GM12801 (cell line): ENCODE results near the gene F10.

Experiments
- TF ChIP-seq, protein P1 (sequence below): IDR thresholded peaks from one replicate; pipeline ENCODE4 v1.5.1; 2011; ENCODE audit warnings: control low read depth; ENCODE audit not compliant: insufficient read length; ENCODE audit errors: extremely low read depth

F10 gene

DNA sequence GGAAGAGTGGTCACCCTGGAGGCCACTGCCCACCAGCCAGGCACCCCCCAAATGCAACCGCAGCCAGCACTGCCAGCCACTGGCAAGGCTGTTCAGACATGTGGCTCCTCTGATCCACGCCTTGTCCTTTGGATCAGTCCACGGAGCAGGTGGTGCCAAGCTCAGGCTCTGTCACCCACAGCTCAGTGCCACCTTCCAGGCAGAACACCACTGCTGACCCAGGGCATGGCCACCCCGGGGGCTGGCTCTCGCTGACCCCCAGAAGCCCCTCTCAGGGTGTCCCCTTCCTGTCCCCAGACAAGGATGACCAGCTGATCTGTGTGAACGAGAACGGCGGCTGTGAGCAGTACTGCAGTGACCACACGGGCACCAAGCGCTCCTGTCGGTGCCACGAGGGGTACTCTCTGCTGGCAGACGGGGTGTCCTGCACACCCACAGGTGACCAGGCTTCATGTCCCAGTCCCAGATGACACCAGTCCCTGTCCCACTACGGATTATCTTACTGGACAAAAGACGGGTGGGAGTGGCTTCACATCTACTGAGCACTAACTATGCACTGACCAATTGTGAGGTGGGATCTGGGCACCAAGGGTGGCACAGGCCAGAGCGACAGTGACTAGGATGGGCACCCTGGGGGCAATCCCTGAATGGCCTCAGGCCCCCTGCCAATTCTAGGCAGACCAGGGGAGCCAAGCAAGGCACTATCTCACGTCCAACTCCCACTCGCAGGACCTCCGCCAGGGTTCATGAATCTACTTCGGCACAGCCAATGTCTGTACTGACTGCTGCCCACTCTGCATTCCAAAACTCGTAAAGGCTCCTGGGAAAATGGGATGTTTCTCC lies 7.0 kb upstream of the F10 start:
- TF ChIP-seq, protein P1, sequence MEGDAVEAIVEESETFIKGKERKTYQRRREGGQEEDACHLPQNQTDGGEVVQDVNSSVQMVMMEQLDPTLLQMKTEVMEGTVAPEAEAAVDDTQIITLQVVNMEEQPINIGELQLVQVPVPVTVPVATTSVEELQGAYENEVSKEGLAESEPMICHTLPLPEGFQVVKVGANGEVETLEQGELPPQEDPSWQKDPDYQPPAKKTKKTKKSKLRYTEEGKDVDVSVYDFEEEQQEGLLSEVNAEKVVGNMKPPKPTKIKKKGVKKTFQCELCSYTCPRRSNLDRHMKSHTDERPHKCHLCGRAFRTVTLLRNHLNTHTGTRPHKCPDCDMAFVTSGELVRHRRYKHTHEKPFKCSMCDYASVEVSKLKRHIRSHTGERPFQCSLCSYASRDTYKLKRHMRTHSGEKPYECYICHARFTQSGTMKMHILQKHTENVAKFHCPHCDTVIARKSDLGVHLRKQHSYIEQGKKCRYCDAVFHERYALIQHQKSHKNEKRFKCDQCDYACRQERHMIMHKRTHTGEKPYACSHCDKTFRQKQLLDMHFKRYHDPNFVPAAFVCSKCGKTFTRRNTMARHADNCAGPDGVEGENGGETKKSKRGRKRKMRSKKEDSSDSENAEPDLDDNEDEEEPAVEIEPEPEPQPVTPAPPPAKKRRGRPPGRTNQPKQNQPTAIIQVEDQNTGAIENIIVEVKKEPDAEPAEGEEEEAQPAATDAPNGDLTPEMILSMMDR: no peak

DNA sequence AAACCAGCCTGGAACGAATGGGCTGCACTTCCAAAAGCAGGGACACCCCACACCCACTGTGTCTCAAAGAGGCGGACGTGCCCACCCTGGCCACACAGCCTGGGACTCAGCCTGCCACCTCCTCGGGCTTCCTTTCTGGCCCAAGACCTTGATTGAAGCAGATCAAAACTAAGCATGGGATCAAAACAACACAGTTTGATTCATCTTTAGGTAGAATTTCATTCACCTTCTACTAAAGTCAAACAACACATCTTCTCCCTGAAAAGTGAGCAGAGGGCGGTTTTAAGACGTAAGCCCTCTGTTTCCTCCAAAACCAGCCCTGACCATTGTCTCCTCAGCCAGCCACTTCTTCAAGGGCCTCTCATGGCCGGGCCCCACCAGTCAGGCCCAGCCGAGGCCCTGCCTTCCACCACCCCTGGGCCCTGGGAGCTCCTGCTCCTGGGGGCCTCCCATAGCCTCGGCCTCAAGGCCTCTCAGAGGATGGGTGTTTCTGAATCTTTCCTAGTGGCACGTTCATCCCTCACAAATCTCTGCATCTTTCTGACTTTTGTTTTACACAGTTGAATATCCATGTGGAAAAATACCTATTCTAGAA lies 6.3 kb upstream of the F10 start:
- TF ChIP-seq, protein P1: no peak

DNA sequence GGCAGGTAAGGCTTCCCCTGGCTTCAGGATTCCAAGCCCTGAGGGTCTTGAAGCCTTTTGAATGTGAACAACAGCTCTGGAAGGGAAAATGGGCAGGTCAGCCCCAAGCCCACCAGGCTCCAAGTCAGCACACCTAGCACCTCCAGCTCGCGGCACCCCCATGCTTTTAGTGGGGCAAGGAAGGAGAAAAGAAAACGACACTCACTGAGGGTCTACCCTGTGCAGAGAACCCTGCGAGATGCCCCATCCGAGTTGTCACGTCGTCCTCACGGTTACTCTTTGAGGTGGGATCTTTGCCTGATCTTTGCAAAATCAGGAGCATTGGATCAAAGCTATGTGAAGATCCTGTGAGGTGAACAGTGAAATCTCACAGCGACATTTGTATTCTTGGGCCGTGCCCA lies 5.7 kb upstream of the F10 start:
- TF ChIP-seq, protein P1: no peak

DNA sequence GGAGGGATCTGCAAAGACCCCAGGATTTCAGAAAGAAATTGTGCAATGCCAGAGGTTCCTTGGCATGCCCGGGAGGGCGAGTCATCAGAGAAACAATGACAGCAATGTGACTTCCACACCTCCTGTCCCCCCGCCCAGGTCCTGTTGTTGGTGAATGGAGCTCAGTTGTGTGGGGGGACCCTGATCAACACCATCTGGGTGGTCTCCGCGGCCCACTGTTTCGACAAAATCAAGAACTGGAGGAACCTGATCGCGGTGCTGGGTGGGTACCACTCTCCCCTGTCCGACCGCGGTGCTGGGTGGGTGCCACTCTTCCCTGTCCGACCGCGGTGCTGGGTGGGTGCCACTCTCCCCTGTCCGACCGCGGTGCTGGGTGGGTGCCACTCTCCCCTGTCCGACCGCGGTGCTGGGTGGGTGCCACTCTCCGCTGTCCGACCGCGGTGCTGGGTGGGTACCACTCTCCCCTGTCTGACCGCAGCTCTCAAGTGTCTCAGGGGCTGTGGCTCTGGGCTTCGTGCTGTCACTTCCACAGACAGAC lies 5.2 kb upstream of the F10 start:
- TF ChIP-seq, protein P1: no peak

DNA sequence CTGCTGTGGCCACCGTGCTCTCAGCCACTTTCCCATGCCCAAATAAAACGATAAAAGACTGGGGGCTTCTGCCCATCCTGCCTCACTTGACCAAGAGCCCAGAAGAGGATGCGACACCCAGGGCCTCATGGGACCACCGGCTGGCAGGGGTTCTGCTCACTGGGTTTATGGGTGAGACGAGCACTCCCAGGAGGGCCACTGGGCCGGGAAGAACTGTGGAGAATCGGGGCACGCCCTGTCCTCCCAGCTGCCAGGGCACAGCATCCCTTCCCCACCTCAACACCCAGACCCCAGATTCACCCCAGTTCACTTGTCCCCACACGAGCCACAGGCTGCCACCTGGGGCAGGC lies 4.7 kb upstream of the F10 start:
- TF ChIP-seq, protein P1: no peak

DNA sequence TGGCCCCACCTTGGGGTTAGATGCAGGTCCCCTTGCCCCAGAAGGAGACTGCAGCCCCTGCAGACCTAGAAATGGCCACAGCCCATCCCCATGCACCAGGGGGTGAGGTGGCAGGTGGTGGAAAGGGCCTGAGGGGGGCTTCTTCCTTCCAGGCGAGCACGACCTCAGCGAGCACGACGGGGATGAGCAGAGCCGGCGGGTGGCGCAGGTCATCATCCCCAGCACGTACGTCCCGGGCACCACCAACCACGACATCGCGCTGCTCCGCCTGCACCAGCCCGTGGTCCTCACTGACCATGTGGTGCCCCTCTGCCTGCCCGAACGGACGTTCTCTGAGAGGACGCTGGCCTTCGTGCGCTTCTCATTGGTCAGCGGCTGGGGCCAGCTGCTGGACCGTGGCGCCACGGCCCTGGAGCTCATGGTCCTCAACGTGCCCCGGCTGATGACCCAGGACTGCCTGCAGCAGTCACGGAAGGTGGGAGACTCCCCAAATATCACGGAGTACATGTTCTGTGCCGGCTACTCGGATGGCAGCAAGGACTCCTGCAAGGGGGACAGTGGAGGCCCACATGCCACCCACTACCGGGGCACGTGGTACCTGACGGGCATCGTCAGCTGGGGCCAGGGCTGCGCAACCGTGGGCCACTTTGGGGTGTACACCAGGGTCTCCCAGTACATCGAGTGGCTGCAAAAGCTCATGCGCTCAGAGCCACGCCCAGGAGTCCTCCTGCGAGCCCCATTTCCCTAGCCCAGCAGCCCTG lies 4.2 kb upstream of the F10 start:
- TF ChIP-seq, protein P1: no peak

DNA sequence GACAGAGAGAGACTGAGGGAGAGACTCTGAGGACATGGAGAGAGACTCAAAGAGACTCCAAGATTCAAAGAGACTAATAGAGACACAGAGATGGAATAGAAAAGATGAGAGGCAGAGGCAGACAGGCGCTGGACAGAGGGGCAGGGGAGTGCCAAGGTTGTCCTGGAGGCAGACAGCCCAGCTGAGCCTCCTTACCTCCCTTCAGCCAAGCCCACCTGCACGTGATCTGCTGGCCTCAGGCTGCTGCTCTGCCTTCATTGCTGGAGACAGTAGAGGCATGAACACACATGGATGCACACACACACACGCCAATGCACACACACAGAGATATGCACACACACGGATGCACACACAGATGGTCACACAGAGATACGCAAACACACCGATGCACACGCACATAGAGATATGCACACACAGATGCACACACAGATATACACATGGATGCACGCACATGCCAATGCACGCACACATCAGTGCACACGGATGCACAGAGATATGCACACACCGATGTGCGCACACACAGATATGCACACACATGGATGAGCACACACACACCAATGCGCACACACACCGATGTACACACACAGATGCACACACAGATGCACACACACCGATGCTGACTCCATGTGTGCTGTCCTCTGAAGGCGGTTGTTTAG lies 3.3 kb upstream of the F10 start:
- TF ChIP-seq, protein P1: no peak
